ENCODE results near the gene ZNF30.
A peak's percentile ranks its signal among the peaks of the same experiment; 100 is the strongest.
"Not testable (repeated sequence)": the region's sequence is repeated elsewhere in the genome, so short reads cannot be mapped to it uniquely, and the experiment has no call there.

The ZNF30 gene

GRCh38 chr19:34926685-34927375 is at the start of gene ZNF30:
ZNF30 (plus strand) TSS chr19:34926903; CDS start chr19:34929948, 3,045 bp downstream.
- DNase-seq (ENCODE audit: low read depth): peak; percentile 65

DNA sequence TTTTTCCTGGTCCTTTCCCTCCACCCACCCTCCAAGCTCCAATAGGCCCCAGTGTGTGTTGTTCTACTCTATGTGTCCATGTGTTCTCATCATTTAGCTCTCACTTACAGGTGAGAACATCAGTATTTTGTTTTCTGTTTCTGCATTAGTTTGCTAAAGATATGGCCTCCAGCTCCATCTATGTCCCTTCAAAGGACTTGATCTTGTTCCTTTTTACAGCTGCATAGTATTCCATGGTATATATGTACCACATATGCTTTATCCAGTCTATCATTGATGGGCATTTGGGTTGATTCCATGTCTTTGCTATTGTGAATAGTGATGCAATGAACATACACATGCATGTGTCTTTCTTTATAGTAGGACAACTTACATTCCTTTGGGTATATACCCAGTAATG is 47.1 kb upstream of the ZNF30 start:
- no peak for DNase-seq (ENCODE audit: low read depth)

GRCh38 chr19:34880034-34880433 is 46.7 kb upstream of the ZNF30 start:
- no peak for DNase-seq (ENCODE audit: low read depth)

DNA sequence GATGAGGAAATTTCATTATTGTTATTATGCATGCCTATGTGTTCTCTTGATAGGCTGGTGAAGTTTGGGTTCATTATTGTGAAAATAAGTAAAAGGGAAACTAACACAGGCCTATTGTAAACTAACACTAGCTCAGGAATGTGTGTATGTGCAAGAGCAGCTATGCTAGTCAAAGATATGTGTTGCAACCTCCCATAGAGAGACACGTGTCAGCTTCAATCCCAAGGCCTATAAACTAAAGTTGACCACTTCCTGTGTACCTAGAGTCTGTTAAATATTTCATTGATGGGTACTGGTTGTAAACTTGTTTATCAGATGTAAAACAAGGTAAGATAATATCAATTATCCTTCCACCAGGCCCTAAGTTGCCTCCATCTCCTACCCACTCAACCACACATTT is 44.7 kb upstream of the ZNF30 start:
- DNase-seq (ENCODE audit: low read depth): no peak

- no peak for DNase-seq (ENCODE audit: low read depth)
Measured at GRCh38 chr19:34888091-34888490, 38.6 kb upstream of the ZNF30 start.

DNA sequence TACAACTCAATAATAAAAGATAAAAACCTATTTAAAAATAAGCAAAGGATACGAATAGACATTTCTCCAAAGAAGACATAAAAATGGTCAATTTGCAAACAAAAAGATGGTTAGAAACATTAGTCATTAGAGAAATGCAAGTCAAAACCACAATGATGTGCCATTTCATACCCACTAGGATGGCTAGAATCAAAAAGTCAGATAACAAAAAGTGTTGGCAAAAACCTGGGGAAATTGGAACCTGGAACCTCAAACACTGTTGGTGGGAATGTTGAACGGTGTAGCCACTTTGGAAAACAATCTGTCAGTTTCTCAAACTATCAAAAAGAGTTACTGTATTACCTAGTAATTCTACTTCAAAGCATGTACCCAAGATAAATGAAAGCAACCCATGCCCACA is 26.5 kb upstream of the ZNF30 start:
- no peak for DNase-seq (ENCODE audit: low read depth)

GRCh38 chr19:34904664-34905527 is 21.8 kb upstream of the ZNF30 start:
- DNase-seq (ENCODE audit: low read depth): no peak

GRCh38 chr19:34910770-34911169 is 15.9 kb upstream of the ZNF30 start:
- no peak for DNase-seq (ENCODE audit: low read depth)

DNA sequence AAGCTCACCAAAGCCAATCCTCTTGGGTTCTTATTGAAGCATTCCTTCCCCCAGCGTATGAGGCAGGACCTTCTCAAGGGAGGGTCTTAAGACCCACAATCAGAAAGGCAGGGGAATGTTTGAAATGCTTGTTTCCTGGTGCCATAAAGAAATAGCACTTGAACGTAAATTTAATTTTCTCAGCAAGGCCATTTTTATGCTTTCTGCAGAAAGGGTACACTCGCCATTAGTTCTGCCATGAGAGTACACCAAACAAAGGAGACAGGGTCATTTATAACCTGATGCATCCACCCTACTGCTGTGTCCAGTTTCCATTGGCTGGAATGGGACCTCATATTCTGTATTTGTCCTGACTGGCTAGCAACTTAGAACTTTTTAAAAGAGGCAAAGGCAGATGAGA is 9.6 kb upstream of the ZNF30 start:
- not testable (repeated sequence) for DNase-seq (ENCODE audit: low read depth)

DNA sequence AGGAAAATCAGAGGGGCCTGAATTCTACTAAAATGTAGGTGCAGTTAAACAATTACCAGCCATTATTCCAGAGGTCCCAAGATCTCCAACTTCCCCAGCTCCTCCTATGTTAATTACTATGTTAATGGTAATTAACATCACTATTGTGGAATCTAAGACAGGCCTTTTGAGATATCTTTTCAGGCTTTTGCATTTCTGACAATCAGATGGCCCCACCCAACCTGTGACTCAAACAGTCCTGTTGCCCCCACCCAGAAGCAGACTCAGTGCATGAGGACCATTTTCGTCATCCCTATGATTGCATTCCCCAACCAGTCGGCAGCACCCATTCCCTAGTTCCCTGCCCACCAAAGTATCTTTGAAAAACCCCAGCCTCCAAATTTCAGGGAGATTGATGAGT is 8.5 kb upstream of the ZNF30 start:
- DNase-seq (ENCODE audit: low read depth): no peak

DNA sequence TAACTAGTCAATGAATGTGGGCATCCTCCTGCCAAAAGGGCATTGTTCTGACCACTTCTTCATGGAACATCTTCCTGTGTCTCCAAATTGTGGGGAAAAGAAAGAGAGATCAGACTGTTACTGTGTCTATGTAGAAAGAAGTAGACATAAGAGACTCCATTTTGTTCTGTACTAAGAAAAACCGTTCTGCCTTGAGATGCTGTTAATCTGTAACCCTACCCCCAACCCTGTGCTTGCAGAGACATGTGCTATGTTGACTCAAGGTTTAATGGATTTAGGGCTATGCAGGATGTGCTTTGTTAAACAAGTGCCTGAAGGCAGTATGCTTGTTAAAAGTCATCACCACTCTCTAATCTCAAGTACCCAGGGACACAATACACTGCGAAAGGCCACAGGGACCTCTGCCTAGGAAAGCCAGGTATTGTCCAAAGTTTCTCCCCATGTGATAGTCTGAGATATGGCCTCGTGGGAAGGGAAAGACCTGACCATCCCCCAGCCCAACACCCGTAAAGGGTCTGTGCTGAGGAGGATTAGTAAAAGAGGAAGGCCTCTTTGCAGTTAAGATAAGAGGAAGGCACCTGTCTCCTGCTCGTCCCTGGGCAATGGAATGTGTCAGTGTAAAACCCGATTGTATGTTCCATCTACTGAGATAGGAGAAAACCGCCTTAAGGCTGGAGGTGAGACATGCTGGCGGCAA is 6.5 kb upstream of the ZNF30 start:
- DNase-seq (ENCODE audit: low read depth): not testable (repeated sequence)

DNA sequence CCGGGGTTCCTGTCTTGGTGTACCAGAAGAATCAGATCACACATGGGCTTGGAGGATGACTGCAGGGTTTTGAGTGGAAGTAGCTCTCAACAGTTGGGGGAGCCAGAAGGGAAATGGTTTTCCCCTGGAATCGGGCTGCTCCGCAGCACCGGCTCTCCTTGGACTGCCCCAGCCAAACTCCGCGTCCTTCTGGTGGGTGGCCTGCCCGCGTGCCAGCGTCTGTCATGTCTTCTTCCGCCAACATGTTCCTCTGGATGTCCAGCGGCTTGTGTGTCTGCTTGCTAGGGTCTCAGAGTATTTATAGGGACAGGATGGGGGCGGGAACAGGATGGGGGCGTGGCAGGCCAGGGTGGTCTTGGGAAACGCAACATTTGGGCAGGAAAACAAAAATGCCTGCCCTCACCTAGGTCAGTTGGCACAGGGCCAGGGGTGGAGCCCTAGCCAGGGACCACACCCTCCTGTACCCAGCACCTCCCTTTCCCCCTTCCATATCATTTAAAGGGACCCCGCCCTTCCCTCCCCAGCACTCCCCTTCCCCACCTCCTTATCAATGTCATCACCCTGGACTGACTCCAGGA is 1.3 kb upstream of the ZNF30 start:
- DNase-seq (ENCODE audit: low read depth): no peak

- no peak for DNase-seq (ENCODE audit: low read depth)
Measured at GRCh38 chr19:34926361-34926684, 380 bp upstream of the ZNF30 start.

DNA sequence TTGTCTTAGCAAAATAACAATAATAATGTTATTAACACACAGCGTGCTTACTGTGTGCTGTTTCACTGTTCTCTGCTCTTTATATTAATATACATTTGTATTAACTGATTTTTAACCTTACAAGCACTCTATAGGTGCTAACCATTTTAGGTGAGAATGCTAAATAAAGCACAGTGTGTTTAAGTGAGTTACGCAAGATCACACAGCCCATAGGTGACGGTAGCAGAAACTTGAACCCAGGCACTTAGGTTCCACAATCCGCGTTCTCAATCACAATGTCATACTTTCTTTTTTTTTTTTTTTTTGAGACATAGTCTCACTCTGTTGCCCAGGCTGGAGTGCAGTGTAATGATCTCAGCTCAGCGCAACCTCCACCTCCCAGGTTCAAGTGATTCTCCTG is 5.8 kb downstream of the ZNF30 start:
- no peak for DNase-seq (ENCODE audit: low read depth)

- no peak for DNase-seq (ENCODE audit: low read depth)
Measured at GRCh38 chr19:34936184-34936583, 9.5 kb downstream of the ZNF30 start.

DNA sequence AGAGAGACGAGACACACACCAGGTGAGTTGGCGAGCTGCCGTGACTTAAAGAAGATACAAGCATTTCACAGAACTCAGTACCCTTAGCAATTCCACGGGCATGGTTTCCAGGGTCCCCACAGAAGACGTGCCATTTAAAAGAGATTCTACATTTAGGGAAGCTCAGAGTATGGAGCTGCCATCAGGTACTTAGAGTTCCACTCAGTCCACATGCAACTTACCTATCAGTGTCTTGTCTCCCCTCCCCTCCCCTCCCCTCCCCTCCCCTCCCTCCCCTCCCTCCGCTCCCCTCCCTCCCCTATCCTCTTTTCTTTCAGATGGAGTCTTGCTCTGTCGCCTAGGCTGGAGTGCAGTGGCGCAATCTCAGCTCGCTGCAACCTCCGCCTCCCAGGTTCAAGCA is 12.2 kb downstream of the ZNF30 start:
- DNase-seq (ENCODE audit: low read depth): no peak

DNA sequence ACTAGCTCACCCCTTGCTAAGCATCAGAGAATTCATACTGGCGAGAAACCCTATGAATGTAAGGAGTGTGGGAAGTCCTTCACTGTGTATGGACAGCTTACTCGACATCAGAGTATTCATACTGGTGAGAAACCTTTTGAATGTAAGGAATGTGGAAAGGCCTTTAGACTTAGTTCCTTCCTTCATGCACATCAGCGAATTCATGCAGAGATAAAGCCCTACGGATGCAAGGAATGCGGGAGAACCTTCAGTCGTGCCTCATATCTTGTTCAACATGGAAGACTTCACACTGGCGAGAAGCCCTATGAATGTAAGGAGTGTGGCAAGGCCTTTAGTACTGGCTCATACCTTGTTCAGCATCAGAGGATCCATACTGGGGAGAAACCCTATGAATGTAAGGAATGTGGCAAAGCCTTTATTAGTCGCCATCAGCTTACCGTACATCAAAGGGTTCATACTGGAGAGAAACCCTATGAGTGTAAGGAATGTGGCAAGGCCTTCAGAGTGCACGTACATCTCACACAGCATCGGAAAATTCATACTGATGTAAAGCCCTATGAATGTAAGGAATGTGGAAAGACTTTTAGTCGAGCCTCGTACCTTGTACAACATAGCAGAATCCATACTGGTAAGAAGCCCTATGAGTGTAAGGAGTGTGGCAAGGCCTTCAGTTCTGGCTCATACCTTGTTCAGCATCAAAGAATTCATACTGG is 17.3 kb downstream of the ZNF30 start:
- no peak for DNase-seq (ENCODE audit: low read depth)

- DNase-seq (ENCODE audit: low read depth): no peak
Measured at GRCh38 chr19:34953092-34953491, 26.4 kb downstream of the ZNF30 start.

DNA sequence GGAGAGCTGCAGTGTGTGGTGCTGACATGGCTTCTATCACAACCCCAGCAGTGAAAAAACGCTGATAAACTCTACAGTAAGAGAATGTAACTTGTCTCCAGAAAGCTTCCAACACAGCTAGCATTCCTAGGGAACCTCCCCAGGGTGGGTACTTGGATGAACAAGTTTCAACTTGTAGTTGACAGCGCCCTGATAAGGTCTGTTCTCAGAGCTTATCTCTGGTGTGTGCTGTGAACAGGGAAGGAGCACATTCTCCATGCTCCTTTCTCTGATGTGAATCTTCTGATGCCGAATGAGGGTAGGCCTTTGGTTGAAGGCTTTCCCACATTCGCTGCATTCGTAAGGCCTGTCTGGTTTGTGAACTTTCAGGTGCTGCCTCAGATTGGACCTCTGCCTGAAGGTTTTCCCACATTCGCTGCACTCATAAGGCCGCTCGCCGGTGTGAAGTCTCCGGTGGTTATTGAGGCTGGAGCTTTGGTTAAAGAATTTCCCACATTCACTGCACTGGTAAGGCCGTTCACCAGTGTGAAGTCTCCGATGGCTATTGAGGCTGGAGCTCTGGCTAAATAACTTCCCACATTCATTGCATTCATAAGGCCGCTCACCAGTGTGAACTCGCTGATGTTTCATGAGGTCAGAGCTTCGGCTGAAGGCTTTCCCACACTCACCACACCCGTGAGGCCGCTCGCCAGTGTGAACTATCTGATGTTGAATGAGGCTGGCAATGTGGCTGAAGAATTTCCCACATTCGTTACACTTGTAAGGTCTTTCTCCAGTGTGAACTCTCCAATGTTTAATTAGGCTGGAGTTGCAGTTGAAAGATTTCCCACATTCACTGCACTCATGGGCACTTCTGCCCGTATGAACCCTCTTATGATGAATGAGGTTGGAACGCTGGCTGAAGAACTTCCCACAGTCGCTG is 31.4 kb downstream of the ZNF30 start:
- DNase-seq (ENCODE audit: low read depth): no peak

- no peak for DNase-seq (ENCODE audit: low read depth)
Measured at GRCh38 chr19:34959021-34959420, 32.3 kb downstream of the ZNF30 start.
